Right lobe of liver (tissue), 6 donors: Measurements from ENCODE around the gene LYPD4. TPM values are rescaled to one million over a fixed set of nuclear protein-coding genes. Genes with fewer than 3 reads are reported as not detected.

Experiments
- ATAC-seq, 4 donors: fragments of 200-7000 bp; cut with Tn5 transposase; one replicate each; pipeline ENCODE4 v1.9.1; 2020; ENCODE audit warnings: mild to moderate bottlenecking in 4 of 4, moderate library complexity in 4 of 4
- DNase-seq, 3 donors: peaks; one replicate each; pipeline ENCODE4 v3.0.0-alpha.2; 2020
- H3K27ac ChIP-seq, 3 donors: fragments of 200-600 bp; one replicate each; pipeline ENCODE4 v1.8.0; 2022
- H3K27me3 ChIP-seq, 2 donors: fragments of 200-600 bp; one replicate each; pipeline ENCODE4 v1.8.0; 2022
- H3K36me3 ChIP-seq, 4 donors: fragments of 200-600 bp; sonication (generic) in 1 of 4; one replicate each; pipeline versions ENCODE4 v1.5.1 to v1.8.0; 2017 to 2022; ENCODE audit warnings: control low read depth in 1 of 4
- H3K4me1 ChIP-seq, 4 donors: fragments of 200-600 bp; sonication (generic) in 1 of 4; one replicate each; pipeline versions ENCODE4 v1.5.1 to v1.8.0; 2017 to 2022; ENCODE audit warnings: control low read depth in 1 of 4
- H3K4me3 ChIP-seq, 3 donors: fragments of 200-600 bp; one replicate each; pipeline ENCODE4 v1.8.0; 2022
- H3K9me3 ChIP-seq, 4 donors: fragments of 200-600 bp; sonication (generic) in 1 of 4; one replicate each; pipeline versions ENCODE4 v1.5.1 to v1.8.0; 2017 to 2022; ENCODE audit warnings: control low read depth in 1 of 4
- CTCF ChIP-seq, 4 donors: fragments of 200-600 bp in 3 of 4; fragments of 450-650 bp in 1 of 4; IDR thresholded peaks; one replicate each; pipeline versions ENCODE4 v1.5.1 to v1.8.0; 2016 to 2022; ENCODE audit warnings: antibody characterized with exemption in 4 of 4, mild to moderate bottlenecking in 2 of 4
- POLR2A ChIP-seq: fragments of 450-650 bp; IDR thresholded peaks from one replicate; pipeline ENCODE4 v1.6.1; 2017; ENCODE audit warnings: antibody characterized with exemption, mild to moderate bottlenecking
- WGBS: methylation state at CpG from one replicate; pipeline ENCODE4 v1.1.6; 2018; ENCODE audit warnings: low coverage, low lambda C conversion rate; ENCODE audit not compliant: insufficient coverage; ENCODE audit errors: missing lambda C conversion rate; 5-methylcytosine and 5-hydroxymethylcytosine counted together
- intact Hi-C, 2 donors: fragments of 100-400 bp; cut with DNase I; formaldehyde crosslinking; loops; one replicate each; pipeline versions ENCODE4 v1.11.2 to v1.14.1; 2022
- total RNA-seq, 6 experiments: library from RNA; depleted of rRNA in 2 of 6; stranded (reverse); fragments of >200 nt in 2 of 6; fragmentation: NEBNext Ultra II Directional in 3 of 6; extraction: Animal tissue kit (Norgen Biotek cat#: 25700) in 3 of 6; gene quantifications; one replicate each; pipeline versions ENCODE4 v1.1.0 to v1.2.4, GENCODE V29; 2016 to 2023
- donor health status: DM: no; HTN: yes; CAD: no.
- donor health status: DM: no; HTN: no; CAD: no.
- donor health status: DM: no; HTN: no; CAD: no.
- donor health status: DM: no; HTN: yes; CAD: no.
- donor health status: DM: no; HTN: yes; CAD: no.

The LYPD4 gene
- total RNA-seq, 6 experiments from 2014 or later = not detected

- DNase-seq = peak in 1 of 3 donors; percentile 38
- Histone ChIP-seq H3K36me3 (no peaks in the 10 kb centered on the region), H3K9me3 (no peaks in the 10 kb centered on the region), H3K27me3 (no peaks in the 10 kb centered on the region), H3K4me3 (no peak overlapping the region), H3K27ac (no peak overlapping the region), H3K4me1 (no peaks in the 10 kb centered on the region)
- no peak for TF ChIP-seq CTCF (IDR thresholded peaks at IDR 0.05)
- TF ChIP-seq POLR2A = no peak
- intact Hi-C loops = no loop called here
- WGBS = no CpG with 5 or more reads among the region's 4 CpGs
- ATAC-seq = no peak
These were observed 30.6 kb downstream of the LYPD4 start for GRCh38 chr19:41813911-41814310.

- DNase-seq (peak in 1 of 3 donors; percentile 42), ATAC-seq (no peak)
- no peaks in the 10 kb centered on the region for H3K36me3 ChIP-seq
- 25% methylated on average over 3 of the region's 3 CpGs for WGBS
- H3K4me1 ChIP-seq = no peaks in the 10 kb centered on the region
- TF ChIP-seq POLR2A (no peak), CTCF (IDR thresholded peaks at IDR 0.05) (no peak)
- intact Hi-C loops = no loop called here
- H3K27me3 ChIP-seq = no peaks in the 10 kb centered on the region
- no peak overlapping the region for H3K27ac ChIP-seq
- H3K4me3 ChIP-seq = no peak overlapping the region
- H3K9me3 ChIP-seq = no peaks in the 10 kb centered on the region
These were observed 32.5 kb downstream of the LYPD4 start for GRCh38 chr19:41811981-41812380.

GRCh38 chr19:41811036-41811435 is 33.4 kb downstream of the LYPD4 start:
- H3K27ac ChIP-seq = no peak overlapping the region
- intact Hi-C loops = no loop called here
- no peaks in the 10 kb centered on the region for H3K9me3 ChIP-seq
- ATAC-seq (peak; percentile 49 to 70 (median 60)), DNase-seq (peak in 2 of 3 donors; percentile 35 to 55)
- no peak for TF ChIP-seq POLR2A
- no peak for TF ChIP-seq CTCF (IDR thresholded peaks at IDR 0.05)
- H3K4me3 ChIP-seq = no peak overlapping the region
- WGBS = 25% methylated on average over 2 of the region's 3 CpGs
- H3K27me3 ChIP-seq = no peaks in the 10 kb centered on the region
- H3K4me1 ChIP-seq = no peaks in the 10 kb centered on the region
- H3K36me3 ChIP-seq = no peaks in the 10 kb centered on the region

- DNase-seq (peak in 1 of 3 donors; percentile 52), ATAC-seq (no peak)
- intact Hi-C loops = no loop called here
- Histone ChIP-seq H3K4me3 (no peak overlapping the region), H3K27ac (peak overlapping the region in 2 of 3 donors; percentile 10 to 43), H3K36me3 (no peaks in the 10 kb centered on the region), H3K27me3 (no peaks in the 10 kb centered on the region), H3K9me3 (no peaks in the 10 kb centered on the region), H3K4me1 (no peaks in the 10 kb centered on the region)
- WGBS = 30% methylated on average over 2 of the region's 4 CpGs
- TF ChIP-seq POLR2A (no peak), CTCF (IDR thresholded peaks at IDR 0.05) (no peak)
These were observed 34.2 kb downstream of the LYPD4 start for GRCh38 chr19:41810301-41810700.
